ENCODE data around the gene GXYLT1. TPM values are rescaled to one million over a fixed set of nuclear protein-coding genes. Genes with fewer than 3 reads are reported as not detected.
A peak's percentile ranks its signal among the peaks of the same experiment; 100 is the strongest.

Gene GXYLT1
- total and polyA plus RNA-seq, 11 donors = 1.4 to 8.3 (median 4.8) TPM

DNA sequence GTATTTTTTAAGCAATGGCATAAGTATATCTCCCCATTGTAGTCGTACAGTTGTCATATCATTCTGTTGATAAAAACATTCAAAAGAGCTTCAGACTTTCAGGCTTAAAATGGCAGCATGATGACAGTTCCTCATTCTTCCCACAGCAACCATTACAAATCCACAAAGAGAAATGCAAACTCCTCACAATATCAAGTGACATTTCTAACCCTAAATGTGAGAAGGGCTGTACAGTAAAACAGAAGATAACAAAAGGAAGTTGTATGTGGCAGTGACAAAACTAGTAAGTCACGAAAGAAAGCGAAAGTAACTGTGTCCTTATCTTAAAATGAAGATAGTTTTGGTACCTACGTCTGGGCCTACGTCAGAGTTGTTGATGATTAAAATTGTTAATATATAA lies 46.7 kb downstream of the GXYLT1 start:
- peak overlapping the region in 5 of 12 donors; percentile 21 to 86 (median 44) for H3K27ac ChIP-seq
- H3K36me3 ChIP-seq = peaks cover 0 to 19% (median 0%) of the 10 kb centered on the region in 9 donors
- no peak for DNase-seq
- H3K27me3 ChIP-seq = no peaks in the 10 kb centered on the region
- no peaks in the 10 kb centered on the region for H3K9me3 ChIP-seq
- H3K4me1 ChIP-seq = peaks cover 0 to 39% (median 4%) of the 10 kb centered on the region in 12 donors
- 17 to 28% (median 21%) methylated on average over 5 of the region's 5 CpGs for WGBS, 4 donors
- intact Hi-C loops (cut with DNase I) = no loop called here
- TF ChIP-seq POLR2A (IDR thresholded peaks at IDR 0.05) = no peak
- TF ChIP-seq, protein P1, sequence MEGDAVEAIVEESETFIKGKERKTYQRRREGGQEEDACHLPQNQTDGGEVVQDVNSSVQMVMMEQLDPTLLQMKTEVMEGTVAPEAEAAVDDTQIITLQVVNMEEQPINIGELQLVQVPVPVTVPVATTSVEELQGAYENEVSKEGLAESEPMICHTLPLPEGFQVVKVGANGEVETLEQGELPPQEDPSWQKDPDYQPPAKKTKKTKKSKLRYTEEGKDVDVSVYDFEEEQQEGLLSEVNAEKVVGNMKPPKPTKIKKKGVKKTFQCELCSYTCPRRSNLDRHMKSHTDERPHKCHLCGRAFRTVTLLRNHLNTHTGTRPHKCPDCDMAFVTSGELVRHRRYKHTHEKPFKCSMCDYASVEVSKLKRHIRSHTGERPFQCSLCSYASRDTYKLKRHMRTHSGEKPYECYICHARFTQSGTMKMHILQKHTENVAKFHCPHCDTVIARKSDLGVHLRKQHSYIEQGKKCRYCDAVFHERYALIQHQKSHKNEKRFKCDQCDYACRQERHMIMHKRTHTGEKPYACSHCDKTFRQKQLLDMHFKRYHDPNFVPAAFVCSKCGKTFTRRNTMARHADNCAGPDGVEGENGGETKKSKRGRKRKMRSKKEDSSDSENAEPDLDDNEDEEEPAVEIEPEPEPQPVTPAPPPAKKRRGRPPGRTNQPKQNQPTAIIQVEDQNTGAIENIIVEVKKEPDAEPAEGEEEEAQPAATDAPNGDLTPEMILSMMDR (IDR thresholded peaks at IDR 0.05) = no peak
- H3K4me3 ChIP-seq = peak overlapping the region in 9 of 12 donors; percentile 25 to 54 (median 40)
- peak in 3 of 4 donors; percentile 41 to 55 (median 45) for ATAC-seq

GRCh38 chr12:42094277-42094676 lies 50.4 kb downstream of the GXYLT1 start:
- no peak overlapping the region for H3K27ac ChIP-seq
- ATAC-seq (peak in 3 of 4 donors; percentile 49 to 61 (median 55)), DNase-seq (no peak)
- 88 to 90% (median 89%) methylated on average over 5 of the region's 5 CpGs for WGBS, 4 donors
- no peak for TF ChIP-seq POLR2A (IDR thresholded peaks at IDR 0.05)
- TF ChIP-seq, protein P1 (IDR thresholded peaks at IDR 0.05) = no peak
- H3K4me1 ChIP-seq = peaks cover 0 to 53% (median 7%) of the 10 kb centered on the region in 12 donors
- no peak overlapping the region for H3K4me3 ChIP-seq
- no peaks in the 10 kb centered on the region for H3K27me3 ChIP-seq
- intact Hi-C loops (cut with DNase I) = no loop called here
- no peaks in the 10 kb centered on the region for H3K9me3 ChIP-seq
- H3K36me3 ChIP-seq = peaks cover 0 to 27% (median 0%) of the 10 kb centered on the region in 9 donors

DNA sequence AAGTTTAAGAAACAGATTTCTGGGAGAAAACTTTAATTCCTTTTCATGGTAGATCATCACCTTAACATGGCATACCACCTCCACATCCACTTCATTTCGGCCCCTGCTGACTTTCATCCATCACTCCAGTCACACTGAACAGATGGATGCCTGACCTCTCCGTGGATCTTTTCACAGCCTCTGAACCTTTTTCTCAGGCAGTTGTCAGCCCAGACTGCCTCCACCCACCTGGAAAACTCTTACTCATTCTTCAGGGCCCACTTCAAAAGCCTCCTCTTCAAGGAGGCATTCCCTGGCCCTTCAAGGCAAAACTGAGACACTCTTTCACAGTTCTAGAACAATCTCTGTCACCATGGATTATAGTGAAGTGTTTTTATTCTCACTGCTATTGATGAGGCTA lies 52.9 kb downstream of the GXYLT1 start:
- WGBS, 4 donors = 89 to 92% (median 91%) methylated on average over 2 of the region's 2 CpGs
- H3K27ac ChIP-seq = no peak overlapping the region
- no peak for ATAC-seq
- TF ChIP-seq POLR2A (IDR thresholded peaks at IDR 0.05) = no peak
- TF ChIP-seq, protein P1 (IDR thresholded peaks at IDR 0.05) = no peak
- H3K4me1 ChIP-seq = peaks cover 0 to 41% (median 4%) of the 10 kb centered on the region in 12 donors
- no peak overlapping the region for H3K4me3 ChIP-seq
- H3K27me3 ChIP-seq = no peaks in the 10 kb centered on the region
- no peak for DNase-seq
- intact Hi-C loops (cut with DNase I) = no loop called here
- no peaks in the 10 kb centered on the region for H3K9me3 ChIP-seq
- H3K36me3 ChIP-seq = peaks cover 0 to 28% (median 7%) of the 10 kb centered on the region in 9 donors

- Histone ChIP-seq H3K9me3 (no peaks in the 10 kb centered on the region), H3K27me3 (no peaks in the 10 kb centered on the region), H3K27ac (no peak overlapping the region), H3K4me3 (no peak overlapping the region), H3K36me3 (peaks cover 0 to 20% (median 7%) of the 10 kb centered on the region in 9 donors), H3K4me1 (peaks cover 0 to 33% (median 6%) of the 10 kb centered on the region in 12 donors)
- no peak for TF ChIP-seq POLR2A (IDR thresholded peaks at IDR 0.05)
- TF ChIP-seq, protein P1 (IDR thresholded peaks at IDR 0.05) = no peak
- ATAC-seq = peak in 1 of 4 donors; percentile 16
- intact Hi-C loops (cut with DNase I) = no loop called here
- no peak for DNase-seq
These were observed 53.8 kb downstream of the GXYLT1 start for GRCh38 chr12:42090899-42091298.

Data from heart left ventricle (tissue), 16 donors.